BJ (cell line): ENCODE data around the gene SS18L1. TPM values are rescaled to one million over a fixed set of nuclear protein-coding genes. Genes with fewer than 3 reads are reported as not detected.

Source experiments
- CTCF ChIA-PET: fragments of 350-600 bp; formaldehyde crosslinking; extraction: SDS; loops from one replicate; lab custom pipeline; 2021; ENCODE audit warnings: antibody characterized with exemption, inconsistent platforms; lab: Yijun Ruan, JAX
- POLR2A ChIA-PET: fragments of 300-600 bp; sonication (Branson Sonifier 250); formaldehyde crosslinking; extraction: SDS; loops from one replicate; lab custom pipeline; 2021; ENCODE audit warnings: antibody characterized with exemption; lab: Charles Lee
- DNase-seq: peaks from one replicate; pipeline ENCODE4 v3.0.0-alpha.2; 2011; ENCODE audit warnings: low read depth
- H3K27me3 ChIP-seq: 2 replicates; pipeline ENCODE4 v1.6.0; 2011; ENCODE audit warnings: low read length; ENCODE audit not compliant: control insufficient read depth, insufficient read depth
- H3K36me3 ChIP-seq: 2 replicates; pipeline ENCODE4 v1.5.1; 2011; ENCODE audit warnings: low read length; ENCODE audit not compliant: control insufficient read depth, insufficient read depth
- H3K4me3 ChIP-seq: 2 replicates; pipeline ENCODE4 v1.5.1; 2011; ENCODE audit warnings: low read depth, mild to moderate bottlenecking, control low read depth, low read length
- polyA plus RNA-seq: library from polyadenylated mRNA; depleted of rRNA; stranded (reverse); fragments of >200 nt; gene quantifications from 2 replicates; pipeline ENCODE4 v1.2.3, GENCODE V29; 2011
- TF ChIP-seq, protein P1 (sequence below): IDR thresholded peaks from 2 replicates; pipeline ENCODE4 v1.5.1; 2011; ENCODE audit warnings: low read depth, mild to moderate bottlenecking, control low read depth, inconsistent platforms, low read length, moderate library complexity; ENCODE audit not compliant: insufficient read depth

The SS18L1 gene
- polyA plus RNA-seq, 1 experiment, result 6.7 TPM

DNA sequence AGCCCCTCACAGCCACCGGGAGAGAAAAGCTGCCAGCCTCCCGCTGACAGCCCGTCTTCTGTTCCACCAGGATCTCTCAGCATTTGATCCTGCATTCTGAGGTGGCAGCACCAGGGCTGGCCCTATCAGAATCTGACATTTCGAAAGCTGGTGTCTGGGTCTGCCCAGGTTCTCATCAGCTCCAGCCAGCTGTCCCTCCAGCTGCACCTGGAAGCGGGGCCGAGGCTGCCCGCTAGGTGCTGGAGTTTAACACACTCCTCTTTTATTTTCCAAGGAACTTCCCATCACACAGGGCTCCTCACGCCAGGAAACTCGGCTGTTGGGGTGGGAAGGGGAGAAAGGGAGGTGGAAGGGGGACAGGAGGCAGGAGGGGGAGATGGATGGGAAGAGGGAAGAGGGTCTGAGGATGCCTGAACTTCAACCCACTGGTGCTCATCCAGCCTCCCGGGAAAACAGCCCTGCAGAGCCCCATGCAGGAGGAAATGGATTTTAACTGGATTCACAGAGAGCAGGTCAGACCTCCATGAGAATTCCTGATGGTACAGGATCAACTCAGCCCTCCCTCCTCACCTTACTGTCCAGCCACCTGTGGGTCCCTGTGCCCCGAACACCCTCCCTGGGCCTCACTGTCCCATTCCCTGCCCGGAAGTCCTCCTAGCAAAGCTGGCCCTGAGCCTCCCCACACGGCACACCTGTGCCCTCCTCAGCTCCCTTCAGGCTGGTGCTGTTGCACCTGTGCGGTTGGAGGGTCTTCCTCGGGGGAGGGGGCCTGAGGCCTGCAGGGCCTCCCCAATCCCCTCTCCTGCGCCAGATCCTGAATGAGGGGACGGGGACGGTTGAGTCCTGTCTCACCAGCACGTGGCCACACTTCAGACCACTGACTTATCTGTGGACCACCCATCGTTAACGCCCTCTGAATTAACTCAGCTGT is 25.2 kb upstream of the SS18L1 start:
- DNase-seq, result no peak
- ChIA-PET POLR2A (no interaction called here), CTCF (interaction anchor here (0.7 to 1.8 kb wide), 3 partner anchors 14 to 92 kb away, joined by 3 to 4 read pairs (median 3); no protein-coding TSS in a partner anchor)
- Histone ChIP-seq H3K36me3 (no peaks in the 10 kb centered on the region), H3K4me3 (no peak overlapping the region), H3K27me3 (peaks cover 15% of the 10 kb centered on the region)
- TF ChIP-seq, protein P1, sequence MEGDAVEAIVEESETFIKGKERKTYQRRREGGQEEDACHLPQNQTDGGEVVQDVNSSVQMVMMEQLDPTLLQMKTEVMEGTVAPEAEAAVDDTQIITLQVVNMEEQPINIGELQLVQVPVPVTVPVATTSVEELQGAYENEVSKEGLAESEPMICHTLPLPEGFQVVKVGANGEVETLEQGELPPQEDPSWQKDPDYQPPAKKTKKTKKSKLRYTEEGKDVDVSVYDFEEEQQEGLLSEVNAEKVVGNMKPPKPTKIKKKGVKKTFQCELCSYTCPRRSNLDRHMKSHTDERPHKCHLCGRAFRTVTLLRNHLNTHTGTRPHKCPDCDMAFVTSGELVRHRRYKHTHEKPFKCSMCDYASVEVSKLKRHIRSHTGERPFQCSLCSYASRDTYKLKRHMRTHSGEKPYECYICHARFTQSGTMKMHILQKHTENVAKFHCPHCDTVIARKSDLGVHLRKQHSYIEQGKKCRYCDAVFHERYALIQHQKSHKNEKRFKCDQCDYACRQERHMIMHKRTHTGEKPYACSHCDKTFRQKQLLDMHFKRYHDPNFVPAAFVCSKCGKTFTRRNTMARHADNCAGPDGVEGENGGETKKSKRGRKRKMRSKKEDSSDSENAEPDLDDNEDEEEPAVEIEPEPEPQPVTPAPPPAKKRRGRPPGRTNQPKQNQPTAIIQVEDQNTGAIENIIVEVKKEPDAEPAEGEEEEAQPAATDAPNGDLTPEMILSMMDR, result no peak

DNA sequence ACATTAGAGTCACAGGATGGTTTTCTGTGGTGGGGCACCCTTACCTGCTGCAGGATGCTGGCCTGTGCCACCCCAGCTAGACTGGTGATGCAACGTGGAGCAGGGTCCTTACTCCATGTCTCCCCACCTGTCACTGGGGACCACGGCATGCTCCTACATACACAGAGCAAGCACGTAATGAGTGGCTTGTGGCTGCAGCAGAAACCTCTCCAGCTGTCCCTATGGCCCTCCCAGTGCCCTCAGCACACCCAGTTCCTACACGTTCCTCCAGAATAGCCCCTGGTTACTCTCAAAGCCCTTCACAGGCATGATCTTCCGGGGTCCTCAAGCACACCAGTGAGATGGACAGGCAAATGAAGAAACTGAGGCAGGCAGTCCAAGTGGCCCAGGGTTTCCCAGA is 24.5 kb upstream of the SS18L1 start:
- ChIA-PET POLR2A (no interaction called here), CTCF (interaction anchor here (0.9 to 1.8 kb wide), 2 partner anchors 15 to 17 kb away, joined by 3 to 4 read pairs; no protein-coding TSS in a partner anchor)
- Histone ChIP-seq H3K36me3 (no peaks in the 10 kb centered on the region), H3K4me3 (no peak overlapping the region), H3K27me3 (peaks cover 15% of the 10 kb centered on the region)
- no peak for DNase-seq
- TF ChIP-seq, protein P1, result no peak

DNA sequence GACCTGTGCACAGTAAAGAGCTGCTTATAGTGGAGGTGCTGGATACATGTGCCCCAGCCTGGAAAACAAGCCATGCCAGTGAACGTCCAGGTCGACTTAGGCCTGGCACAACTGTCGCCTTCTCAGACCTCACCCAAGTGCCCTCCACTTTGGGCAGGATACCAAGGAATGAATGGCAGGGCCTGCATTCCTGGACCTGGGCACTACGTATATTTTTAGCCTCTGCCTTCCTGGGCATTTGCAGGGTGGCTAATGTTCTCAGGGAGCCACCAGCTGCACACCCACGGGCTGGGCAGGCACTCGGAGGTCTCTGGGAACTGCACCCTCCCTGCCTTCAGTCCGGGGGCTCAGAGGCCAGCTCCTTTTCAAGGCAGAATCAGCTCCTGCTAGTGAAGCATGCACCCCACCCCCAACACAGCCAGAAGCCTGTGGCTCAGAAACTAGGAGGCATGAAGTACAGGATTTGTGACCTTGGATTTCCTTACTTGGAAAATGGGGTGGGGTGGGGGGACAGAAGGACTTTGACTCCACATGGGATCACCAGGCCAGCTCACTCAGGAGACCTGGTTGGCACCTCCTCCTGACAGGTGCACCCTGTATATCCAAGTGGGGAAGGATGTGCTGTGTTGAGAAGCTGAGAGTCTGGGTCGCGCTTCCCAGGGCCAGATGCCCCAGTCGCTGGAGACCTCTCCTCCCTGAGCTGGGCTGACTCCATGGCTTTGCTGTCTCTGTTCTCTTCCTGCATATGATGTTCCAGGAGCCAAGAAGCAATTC is 23.8 kb upstream of the SS18L1 start:
- no peak for DNase-seq
- ChIA-PET POLR2A (no interaction called here), CTCF (interaction anchor here (0.9 to 2.8 kb wide), 3 partner anchors 16 to 94 kb away, joined by 3 to 11 read pairs (median 4); no protein-coding TSS in a partner anchor)
- peaks cover 15% of the 10 kb centered on the region for H3K27me3 ChIP-seq
- TF ChIP-seq, protein P1, result no peak
- no peak overlapping the region for H3K4me3 ChIP-seq
- H3K36me3 ChIP-seq, result no peaks in the 10 kb centered on the region

DNA sequence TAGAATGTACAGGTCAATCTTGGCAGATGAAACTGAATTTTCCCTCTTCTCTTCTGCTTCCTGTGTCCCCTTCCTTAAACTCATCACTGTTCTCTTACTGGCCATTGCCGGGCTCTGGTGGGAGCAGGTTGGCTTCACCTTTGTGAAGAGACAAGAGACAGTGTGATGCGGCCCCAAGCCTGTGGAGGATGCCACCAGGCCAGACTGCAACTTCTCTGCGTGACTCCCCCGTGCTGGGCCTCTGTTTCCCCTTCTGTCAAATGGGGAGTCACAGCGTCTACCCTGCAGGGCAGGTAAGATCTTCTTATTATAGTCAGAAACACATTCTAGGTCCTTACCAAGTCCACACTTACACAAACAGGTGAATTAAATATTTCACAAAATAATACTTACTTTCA is 23.2 kb upstream of the SS18L1 start:
- ChIA-PET CTCF (interaction anchor here (0.8 to 2.8 kb wide), 4 partner anchors 16 to 109 kb away, joined by 4 to 11 read pairs (median 4); no protein-coding TSS in a partner anchor), POLR2A (no interaction called here)
- DNase-seq, result no peak
- TF ChIP-seq, protein P1, result no peak
- Histone ChIP-seq H3K27me3 (peaks cover 15% of the 10 kb centered on the region), H3K4me3 (no peak overlapping the region), H3K36me3 (peaks cover 4% of the 10 kb centered on the region)
